Upper lobe of left lung (tissue), 6 donors: ENCODE measurements around the gene CA5A. TPM values are rescaled to one million over a fixed set of nuclear protein-coding genes. Genes with fewer than 3 reads are reported as not detected.
A peak's percentile ranks its signal among the peaks of the same experiment; 100 is the strongest.

ENCODE experiments used
- ATAC-seq, 2 donors: fragments of 200-7000 bp; cut with Tn5 transposase; one replicate each; pipeline ENCODE4 v1.9.1; 2022; ENCODE audit warnings: mild to moderate bottlenecking in 2 of 2, moderate library complexity in 2 of 2; ENCODE audit not compliant: low FRiP score in 2 of 2
- DNase-seq, 2 donors: peaks; one replicate each; pipeline ENCODE4 v3.0.0-alpha.2; 2019 to 2020
- H3K27ac ChIP-seq, 4 donors: fragments of 200-600 bp; sonication (generic); one replicate each; pipeline ENCODE4 v1.5.1; 2016 to 2019
- H3K27me3 ChIP-seq, 4 donors: fragments of 200-600 bp; sonication (generic); one replicate each; pipeline ENCODE4 v1.5.1; 2017 to 2019
- H3K36me3 ChIP-seq, 4 donors: fragments of 200-600 bp; sonication (generic); one replicate each; pipeline ENCODE4 v1.5.1; 2016 to 2019
- H3K4me1 ChIP-seq, 4 donors: fragments of 200-600 bp; sonication (generic); one replicate each; pipeline ENCODE4 v1.5.1; 2018 to 2019
- H3K4me3 ChIP-seq, 4 donors: fragments of 200-600 bp; sonication (generic); one replicate each; pipeline ENCODE4 v1.5.1; 2017 to 2019; ENCODE audit warnings: mild to moderate bottlenecking in 2 of 4, moderate library complexity in 1 of 4
- H3K9me3 ChIP-seq, 4 donors: fragments of 200-600 bp; sonication (generic); one replicate each; pipeline ENCODE4 v1.5.1; 2018 to 2019
- EP300 ChIP-seq, 4 donors: sonication (generic); formaldehyde crosslinking; IDR thresholded peaks; one replicate each; pipeline ENCODE4 v1.5.1; 2017; ENCODE audit warnings: antibody characterized with exemption in 4 of 4, control low read depth in 2 of 4
- POLR2A ChIP-seq, 4 donors: fragments of 450-650 bp; IDR thresholded peaks; one replicate each; pipeline ENCODE4 v1.5.1; 2016 to 2017; ENCODE audit warnings: antibody characterized with exemption in 4 of 4, mild to moderate bottlenecking in 2 of 4
- POLR2AphosphoS5 ChIP-seq, 2 donors: sonication (generic); formaldehyde crosslinking; IDR thresholded peaks; one replicate each; pipeline ENCODE4 v1.5.1; 2017; ENCODE audit warnings: antibody characterized with exemption in 2 of 2
- WGBS, 2 donors: methylation state at CpG; one replicate each; pipeline ENCODE4 v1.1.5; 2017 to 2018; 5-methylcytosine and 5-hydroxymethylcytosine counted together
- total RNA-seq, 6 donors: library from RNA; depleted of rRNA in 4 of 6; stranded (reverse); fragments of >200 nt in 4 of 6; gene quantifications; one replicate each; pipeline versions ENCODE4 v1.1.0 to v1.2.1, GENCODE V29; 2016 to 2021
- TF ChIP-seq, protein P1 (sequence below), 6 experiments: fragments of 450-650 bp in 4 of 6; fragments of 200-600 bp in 2 of 6; sonication (generic) in 2 of 6; IDR thresholded peaks; one replicate each; pipeline ENCODE4 v1.5.1; 2016 to 2019; ENCODE audit warnings: antibody characterized with exemption in 6 of 6
- donor health status: DM: no; HTN: no; CAD: no; lungs with moderate emphysema.
- donor health status: DM: no; HTN: yes; CAD: no; lungs with severe emphysema.

CA5A gene
- total RNA-seq, 6 donors from 2014 or later = under 0.01 to 0.20 (median 0.11) TPM; not detected in 3

DNA sequence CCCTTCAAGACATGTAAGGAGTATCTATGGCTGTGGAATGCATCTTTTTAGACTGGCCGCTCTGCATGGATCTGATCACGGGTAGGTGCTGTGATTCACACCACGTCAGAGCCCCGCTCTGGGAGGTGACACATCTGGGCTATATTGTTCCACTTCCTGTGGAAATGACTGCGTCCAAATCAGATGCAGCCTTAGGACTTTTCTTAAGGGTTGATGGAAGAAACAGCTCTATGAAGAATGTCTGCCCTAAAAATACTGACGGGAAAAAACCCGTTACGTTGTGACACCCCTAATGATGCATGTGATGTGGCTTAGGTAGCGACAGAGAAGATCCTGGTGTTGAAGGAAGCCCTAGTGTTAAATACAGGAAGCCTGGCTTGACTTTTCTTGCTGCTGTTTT is 27.1 kb upstream of the CA5A start:
- Histone ChIP-seq H3K36me3 (no peaks in the 10 kb centered on the region), H3K27ac (peak overlapping the region in 3 of 4 donors; percentile 47 to 54 (median 48)), H3K4me3 (no peak overlapping the region), H3K27me3 (no peaks in the 10 kb centered on the region), H3K4me1 (peaks cover 18 to 53% (median 28%) of the 10 kb centered on the region in 4 donors), H3K9me3 (no peaks in the 10 kb centered on the region)
- TF ChIP-seq EP300 (IDR thresholded peaks at IDR 0.05) (no peak), POLR2A (IDR thresholded peaks at IDR 0.05) (no peak), POLR2AphosphoS5 (IDR thresholded peaks at IDR 0.05) (peak; percentile 18 to 19)
- TF ChIP-seq, protein P1, sequence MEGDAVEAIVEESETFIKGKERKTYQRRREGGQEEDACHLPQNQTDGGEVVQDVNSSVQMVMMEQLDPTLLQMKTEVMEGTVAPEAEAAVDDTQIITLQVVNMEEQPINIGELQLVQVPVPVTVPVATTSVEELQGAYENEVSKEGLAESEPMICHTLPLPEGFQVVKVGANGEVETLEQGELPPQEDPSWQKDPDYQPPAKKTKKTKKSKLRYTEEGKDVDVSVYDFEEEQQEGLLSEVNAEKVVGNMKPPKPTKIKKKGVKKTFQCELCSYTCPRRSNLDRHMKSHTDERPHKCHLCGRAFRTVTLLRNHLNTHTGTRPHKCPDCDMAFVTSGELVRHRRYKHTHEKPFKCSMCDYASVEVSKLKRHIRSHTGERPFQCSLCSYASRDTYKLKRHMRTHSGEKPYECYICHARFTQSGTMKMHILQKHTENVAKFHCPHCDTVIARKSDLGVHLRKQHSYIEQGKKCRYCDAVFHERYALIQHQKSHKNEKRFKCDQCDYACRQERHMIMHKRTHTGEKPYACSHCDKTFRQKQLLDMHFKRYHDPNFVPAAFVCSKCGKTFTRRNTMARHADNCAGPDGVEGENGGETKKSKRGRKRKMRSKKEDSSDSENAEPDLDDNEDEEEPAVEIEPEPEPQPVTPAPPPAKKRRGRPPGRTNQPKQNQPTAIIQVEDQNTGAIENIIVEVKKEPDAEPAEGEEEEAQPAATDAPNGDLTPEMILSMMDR (IDR thresholded peaks at IDR 0.05) = no peak
- ATAC-seq (peak in 1 of 2 donors; percentile 23), DNase-seq (peak in 1 of 2 donors; percentile 45)
- 42 to 58% methylated on average over 6 to 9 of the region's 9 CpGs for WGBS, 2 donors

DNA sequence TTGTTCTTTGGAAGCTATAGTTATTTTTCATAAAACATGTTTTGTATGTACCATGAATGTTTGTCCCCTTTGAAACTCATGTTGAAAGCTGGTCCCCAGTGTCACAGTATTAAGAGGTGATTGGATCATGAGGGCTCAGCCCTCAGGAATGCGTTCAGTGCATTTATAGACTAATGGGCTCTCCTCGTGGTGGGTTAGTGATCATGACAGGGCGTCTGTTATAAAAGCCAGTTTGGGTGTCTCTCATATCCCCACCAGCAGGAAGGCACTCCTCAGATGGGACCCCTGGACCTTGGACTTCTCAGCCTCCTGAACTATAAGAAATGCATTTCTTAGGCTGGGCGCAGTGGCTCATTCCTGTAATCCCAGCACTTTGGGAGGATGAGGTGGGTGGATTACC is 25.3 kb upstream of the CA5A start:
- Histone ChIP-seq H3K27ac (no peak overlapping the region), H3K4me3 (no peak overlapping the region), H3K27me3 (no peaks in the 10 kb centered on the region), H3K9me3 (no peaks in the 10 kb centered on the region), H3K4me1 (peaks cover 14 to 53% (median 28%) of the 10 kb centered on the region in 4 donors), H3K36me3 (peaks cover 0 to 12% (median 2%) of the 10 kb centered on the region in 4 donors)
- no peak for TF ChIP-seq POLR2AphosphoS5 (IDR thresholded peaks at IDR 0.05)
- TF ChIP-seq EP300 (IDR thresholded peaks at IDR 0.05) = no peak
- TF ChIP-seq, protein P1 (IDR thresholded peaks at IDR 0.05) = no peak
- no peak for TF ChIP-seq POLR2A (IDR thresholded peaks at IDR 0.05)
- DNase-seq = no peak
- 76 to 83% methylated on average over 3 to 4 of the region's 4 CpGs for WGBS, 2 donors
- no peak for ATAC-seq

DNA sequence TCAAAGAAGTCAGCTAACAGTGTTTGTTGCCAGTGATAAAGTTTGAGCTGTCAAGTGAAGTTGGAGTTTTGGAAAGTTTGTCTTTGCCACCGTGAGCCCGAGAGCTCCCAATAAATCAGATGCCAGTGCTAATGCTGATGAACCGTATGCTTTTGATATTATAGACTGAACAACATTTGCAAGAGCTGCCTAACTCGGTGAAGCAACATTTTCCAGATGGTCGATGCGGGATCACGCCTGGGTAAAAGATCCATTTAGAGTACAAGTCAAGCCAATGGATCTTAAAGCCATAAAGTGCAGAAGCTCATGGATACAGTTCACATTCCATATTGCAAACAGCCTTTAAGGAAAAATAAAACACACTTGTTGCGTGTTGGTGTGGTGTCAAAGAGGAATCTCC is 24.5 kb upstream of the CA5A start:
- no peaks in the 10 kb centered on the region for H3K9me3 ChIP-seq
- 85 to 92% methylated on average over 8 of the region's 8 CpGs for WGBS, 2 donors
- no peak for DNase-seq
- H3K4me1 ChIP-seq = peaks cover 14 to 53% (median 31%) of the 10 kb centered on the region in 4 donors
- H3K4me3 ChIP-seq = no peak overlapping the region
- H3K36me3 ChIP-seq = peaks cover 0 to 12% (median 2%) of the 10 kb centered on the region in 4 donors
- TF ChIP-seq EP300 (IDR thresholded peaks at IDR 0.05) (no peak), POLR2AphosphoS5 (IDR thresholded peaks at IDR 0.05) (no peak), POLR2A (IDR thresholded peaks at IDR 0.05) (no peak)
- H3K27ac ChIP-seq = no peak overlapping the region
- H3K27me3 ChIP-seq = no peaks in the 10 kb centered on the region
- ATAC-seq = no peak

DNA sequence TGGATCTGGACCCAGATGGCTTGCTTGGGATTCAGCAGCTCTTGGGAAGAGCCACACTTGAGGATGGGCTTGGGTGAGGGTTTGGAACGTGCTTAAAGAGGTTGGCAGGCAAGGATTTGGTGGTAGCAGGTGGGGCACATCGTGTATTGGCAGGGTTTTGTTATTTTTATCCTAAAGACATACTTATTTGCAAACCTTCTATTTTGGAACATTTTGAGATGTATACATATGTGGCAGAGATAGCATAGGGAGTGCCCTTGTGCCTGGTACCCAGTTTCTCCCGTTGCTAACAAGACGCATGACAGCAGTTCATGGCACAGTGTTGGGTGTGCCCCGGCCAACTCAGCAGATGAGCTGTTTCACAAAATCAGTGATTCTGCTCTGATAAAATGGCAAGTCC is 24.0 kb upstream of the CA5A start:
- H3K36me3 ChIP-seq = peaks cover 0 to 12% (median 2%) of the 10 kb centered on the region in 4 donors
- ATAC-seq = no peak
- no peaks in the 10 kb centered on the region for H3K27me3 ChIP-seq
- DNase-seq = no peak
- 84 to 88% methylated on average over 5 of the region's 5 CpGs for WGBS, 2 donors
- peaks cover 17 to 55% (median 33%) of the 10 kb centered on the region in 4 donors for H3K4me1 ChIP-seq
- no peak for TF ChIP-seq EP300 (IDR thresholded peaks at IDR 0.05)
- TF ChIP-seq POLR2AphosphoS5 (IDR thresholded peaks at IDR 0.05) = no peak
- no peak for TF ChIP-seq POLR2A (IDR thresholded peaks at IDR 0.05)
- TF ChIP-seq, protein P1 (IDR thresholded peaks at IDR 0.05) = no peak
- no peak overlapping the region for H3K27ac ChIP-seq
- H3K9me3 ChIP-seq = no peaks in the 10 kb centered on the region
- no peak overlapping the region for H3K4me3 ChIP-seq

DNA sequence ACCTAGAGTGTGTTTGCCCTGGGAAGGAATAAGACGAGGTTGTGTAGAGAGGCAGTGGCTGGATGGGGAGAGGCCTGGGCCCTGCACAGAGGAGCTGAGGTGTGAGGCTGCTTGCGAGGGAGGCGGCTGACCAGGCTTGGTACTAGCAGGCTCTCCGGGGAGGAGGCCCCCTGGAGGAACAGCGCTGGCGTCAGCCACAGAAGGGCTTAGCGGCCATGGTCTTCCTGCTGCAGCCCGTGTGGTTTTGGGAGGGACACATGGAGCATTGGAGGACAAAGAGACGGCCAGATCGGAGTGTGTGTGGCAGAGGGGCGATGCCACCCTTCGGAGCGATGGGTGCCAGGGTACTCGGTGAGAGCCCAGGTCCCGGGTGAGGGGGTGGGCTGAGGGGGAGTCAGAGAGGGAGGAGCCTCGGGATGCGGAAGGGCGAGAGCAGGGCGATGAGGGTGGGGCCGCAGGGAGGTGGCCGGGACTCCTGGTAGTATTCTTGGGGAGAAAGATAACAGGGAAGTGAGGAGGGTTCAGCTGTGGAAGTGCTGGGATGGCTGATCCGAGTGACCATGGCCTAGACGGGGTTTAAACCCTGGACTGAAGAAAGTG is 23.2 kb upstream of the CA5A start:
- Histone ChIP-seq H3K27me3 (no peaks in the 10 kb centered on the region), H3K9me3 (no peaks in the 10 kb centered on the region), H3K4me3 (peak overlapping the region in 2 of 4 donors; percentile 11 to 19), H3K27ac (peak overlapping the region in 1 of 4 donors; percentile 52), H3K4me1 (peaks cover 25 to 63% (median 41%) of the 10 kb centered on the region in 4 donors), H3K36me3 (peaks cover 0 to 12% (median 2%) of the 10 kb centered on the region in 4 donors)
- 49 to 80% methylated on average over 23 of the region's 23 CpGs for WGBS, 2 donors
- ATAC-seq (peak in 1 of 2 donors; percentile 2), DNase-seq (no peak)
- TF ChIP-seq, protein P1 (IDR thresholded peaks at IDR 0.05) = no peak
- TF ChIP-seq POLR2A (IDR thresholded peaks at IDR 0.05) (peak in 1 of 4 donors; percentile 14), EP300 (IDR thresholded peaks at IDR 0.05) (no peak)
